Fibroblast of lung (primary cell): ENCODE data around the gene VTI1A. TPM values are rescaled to one million over a fixed set of nuclear protein-coding genes. Genes with fewer than 3 reads are reported as not detected.
A peak's percentile ranks its signal among the peaks of the same experiment; 100 is the strongest.

ENCODE experiments used
- DNase-seq, 2 donors: peaks; one replicate each; pipeline versions ENCODE4 v3.0.0 to v3.0.0-alpha.2; 2010; ENCODE audit warnings: low read depth in 2 of 2
- H2AFZ ChIP-seq: 2 replicates; pipeline ENCODE4 v1.5.1; 2012; ENCODE audit warnings: low read length, control low read depth, inconsistent platforms
- H3K27ac ChIP-seq: 2 replicates; pipeline ENCODE4 v1.5.1; 2011; ENCODE audit warnings: low read length, control low read depth; ENCODE audit not compliant: insufficient read depth
- H3K27me3 ChIP-seq: 2 replicates; pipeline ENCODE4 v1.5.1; 2011; ENCODE audit warnings: mild to moderate bottlenecking, low read length; ENCODE audit not compliant: control insufficient read depth, insufficient read depth
- H3K36me3 ChIP-seq: 2 replicates; pipeline ENCODE4 v1.5.1; 2011; ENCODE audit warnings: low read length; ENCODE audit not compliant: control insufficient read depth, insufficient read depth
- H3K4me1 ChIP-seq: 2 replicates; pipeline ENCODE4 v1.5.1; 2011; ENCODE audit warnings: low read length; ENCODE audit not compliant: control insufficient read depth, insufficient read depth; ENCODE audit errors: extremely low read depth
- H3K4me2 ChIP-seq: 2 replicates; pipeline ENCODE4 v1.5.1; 2011; ENCODE audit warnings: low read length, control low read depth; ENCODE audit not compliant: insufficient read depth; ENCODE audit errors: extremely low read depth
- H3K4me3 ChIP-seq, 4 experiments: fragments of 200-600 bp in 1 of 4; sonication (generic) in 1 of 4; replicated peaks in 1 of 4; 2 replicates each; pipeline ENCODE4 v1.5.1; 2011 to 2016; ENCODE audit warnings: low read length in 4 of 4, low read depth in 3 of 4, mild to moderate bottlenecking in 3 of 4, control low read depth in 2 of 4, inconsistent platforms in 1 of 4, mixed read lengths in 1 of 4; ENCODE audit not compliant: insufficient read depth in 1 of 4; ENCODE audit errors: control extremely low read depth in 1 of 4
- H3K79me2 ChIP-seq: 2 replicates; pipeline ENCODE4 v1.5.1; 2012; ENCODE audit warnings: mild to moderate bottlenecking, low read length, inconsistent platforms; ENCODE audit not compliant: control insufficient read depth, insufficient read depth
- H3K9ac ChIP-seq: 2 replicates; pipeline ENCODE4 v1.5.1; 2011; ENCODE audit warnings: mild to moderate bottlenecking, low read length, control low read depth; ENCODE audit not compliant: insufficient read depth
- H3K9me3 ChIP-seq: 2 replicates; pipeline ENCODE4 v1.5.1; 2012; ENCODE audit warnings: low read depth, low read length; ENCODE audit not compliant: control insufficient read depth, insufficient read depth
- H4K20me1 ChIP-seq: 2 replicates; pipeline ENCODE4 v1.5.1; 2011; ENCODE audit warnings: low read length; ENCODE audit not compliant: control insufficient read depth, insufficient read depth; ENCODE audit errors: extremely low read depth
- EZH2 ChIP-seq: IDR thresholded peaks from 2 replicates; pipeline ENCODE4 v1.5.1; 2012; ENCODE audit warnings: low read length, control low read depth, mild to moderate bottlenecking; ENCODE audit errors: missing control alignments
- polyA plus RNA-seq, 2 donors: library from polyadenylated mRNA; depleted of rRNA in 1 of 2; stranded (reverse) in 1 of 2; unstranded in 1 of 2; fragments of >200 nt; gene quantifications; 2 replicates each; pipeline ENCODE4 v1.2.1, GENCODE V29; 2011 to 2012; ENCODE audit warnings: missing spikeins in 1 of 2
- total RNA-seq: library from RNA; depleted of rRNA; stranded (reverse); fragments of >200 nt; gene quantifications from 2 replicates; pipeline ENCODE4 v1.2.1, GENCODE V29; 2014
- TF ChIP-seq, protein P1 (sequence below), 2 donors: IDR thresholded peaks in 1 of 2; conservative IDR thresholded peaks in 1 of 2; 1 replicate in 1 of 2; 2 replicates in 1 of 2; pipeline ENCODE4 v1.5.1; 2011 to 2012; ENCODE audit warnings: low read length in 2 of 2, control low read depth in 1 of 2, inconsistent platforms in 1 of 2, low read depth in 1 of 2, mild to moderate bottlenecking in 1 of 2

Gene VTI1A
- total and polyA plus RNA-seq, 2 donors (not counting 1 experiment from before 2014, with no cell fraction given): 19.1 to 30.9 TPM

DNA sequence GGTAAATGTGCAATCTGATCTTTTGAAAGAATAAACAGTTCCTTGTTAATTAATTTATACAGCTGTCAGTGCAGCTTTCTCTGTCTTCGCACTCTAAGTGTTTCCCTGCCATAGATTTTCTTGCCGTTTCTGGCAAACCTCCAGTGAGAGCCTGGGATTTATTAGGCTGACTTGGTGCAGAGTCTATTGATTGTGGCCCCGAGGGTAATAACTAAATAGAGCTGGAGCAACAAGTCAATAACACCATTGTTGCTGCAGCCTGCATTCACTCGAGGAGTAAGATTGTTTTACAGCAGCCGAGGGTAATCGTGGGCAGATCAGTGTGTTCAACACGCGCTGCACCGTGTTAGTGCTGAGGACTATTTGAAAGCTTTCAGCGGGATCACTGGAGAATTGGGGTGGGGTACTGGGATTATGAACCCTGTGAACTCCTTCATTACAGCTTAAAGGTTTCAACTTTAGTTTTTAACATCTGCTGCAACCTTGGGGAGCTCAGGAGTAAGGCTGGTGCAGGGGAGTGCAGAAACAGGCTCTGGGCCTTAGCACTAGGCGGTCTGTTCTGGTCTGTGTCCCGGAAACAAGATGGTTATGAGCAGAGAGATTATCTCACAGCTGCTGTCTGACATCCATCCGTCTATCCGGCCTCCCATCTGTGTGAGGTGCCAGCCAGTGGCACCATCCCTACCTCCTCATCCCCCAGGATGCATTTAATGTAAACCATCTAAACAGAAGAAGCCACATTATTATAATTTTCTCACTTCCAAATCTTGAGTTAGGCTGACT, 329.1 kb downstream of the VTI1A start:
- no peak for DNase-seq
- Histone ChIP-seq H3K36me3 (no peaks in the 10 kb centered on the region), H3K79me2 (no peaks in the 10 kb centered on the region), H2AFZ (no peak overlapping the region), H4K20me1 (no peaks in the 10 kb centered on the region), H3K4me2 (no peak overlapping the region), H3K4me1 (peaks cover 3% of the 10 kb centered on the region), H3K9ac (no peak overlapping the region), H3K27me3 (no peaks in the 10 kb centered on the region), H3K4me3 (no peak overlapping the region), H3K27ac (no peak overlapping the region), H3K9me3 (no peaks in the 10 kb centered on the region)
- TF ChIP-seq, protein P1, sequence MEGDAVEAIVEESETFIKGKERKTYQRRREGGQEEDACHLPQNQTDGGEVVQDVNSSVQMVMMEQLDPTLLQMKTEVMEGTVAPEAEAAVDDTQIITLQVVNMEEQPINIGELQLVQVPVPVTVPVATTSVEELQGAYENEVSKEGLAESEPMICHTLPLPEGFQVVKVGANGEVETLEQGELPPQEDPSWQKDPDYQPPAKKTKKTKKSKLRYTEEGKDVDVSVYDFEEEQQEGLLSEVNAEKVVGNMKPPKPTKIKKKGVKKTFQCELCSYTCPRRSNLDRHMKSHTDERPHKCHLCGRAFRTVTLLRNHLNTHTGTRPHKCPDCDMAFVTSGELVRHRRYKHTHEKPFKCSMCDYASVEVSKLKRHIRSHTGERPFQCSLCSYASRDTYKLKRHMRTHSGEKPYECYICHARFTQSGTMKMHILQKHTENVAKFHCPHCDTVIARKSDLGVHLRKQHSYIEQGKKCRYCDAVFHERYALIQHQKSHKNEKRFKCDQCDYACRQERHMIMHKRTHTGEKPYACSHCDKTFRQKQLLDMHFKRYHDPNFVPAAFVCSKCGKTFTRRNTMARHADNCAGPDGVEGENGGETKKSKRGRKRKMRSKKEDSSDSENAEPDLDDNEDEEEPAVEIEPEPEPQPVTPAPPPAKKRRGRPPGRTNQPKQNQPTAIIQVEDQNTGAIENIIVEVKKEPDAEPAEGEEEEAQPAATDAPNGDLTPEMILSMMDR (conservative IDR thresholded peaks at IDR 0.05 in 1 of 2, IDR thresholded peaks at IDR 0.05 in 1 of 2; ENCODE audit: low read depth in 1 of 2, low read length in 2 of 2): no peak
- TF ChIP-seq EZH2: no peak

- Histone ChIP-seq H3K4me1 (peaks cover 3% of the 10 kb centered on the region), H2AFZ (no peak overlapping the region), H3K79me2 (no peaks in the 10 kb centered on the region), H3K27ac (no peak overlapping the region), H3K9me3 (no peaks in the 10 kb centered on the region), H3K36me3 (no peaks in the 10 kb centered on the region), H3K4me2 (no peak overlapping the region), H3K4me3 (no peak overlapping the region), H3K27me3 (no peaks in the 10 kb centered on the region), H3K9ac (no peak overlapping the region), H4K20me1 (no peaks in the 10 kb centered on the region)
- peak in 1 of 2 donors; percentile 71 for DNase-seq
- TF ChIP-seq, protein P1 (conservative IDR thresholded peaks at IDR 0.05 in 1 of 2, IDR thresholded peaks at IDR 0.05 in 1 of 2; ENCODE audit: low read depth in 1 of 2, low read length in 2 of 2): no peak
- no peak for TF ChIP-seq EZH2
Observed at GRCh38 chr10:112778579-112778978, 331.6 kb downstream of the VTI1A start.

DNA sequence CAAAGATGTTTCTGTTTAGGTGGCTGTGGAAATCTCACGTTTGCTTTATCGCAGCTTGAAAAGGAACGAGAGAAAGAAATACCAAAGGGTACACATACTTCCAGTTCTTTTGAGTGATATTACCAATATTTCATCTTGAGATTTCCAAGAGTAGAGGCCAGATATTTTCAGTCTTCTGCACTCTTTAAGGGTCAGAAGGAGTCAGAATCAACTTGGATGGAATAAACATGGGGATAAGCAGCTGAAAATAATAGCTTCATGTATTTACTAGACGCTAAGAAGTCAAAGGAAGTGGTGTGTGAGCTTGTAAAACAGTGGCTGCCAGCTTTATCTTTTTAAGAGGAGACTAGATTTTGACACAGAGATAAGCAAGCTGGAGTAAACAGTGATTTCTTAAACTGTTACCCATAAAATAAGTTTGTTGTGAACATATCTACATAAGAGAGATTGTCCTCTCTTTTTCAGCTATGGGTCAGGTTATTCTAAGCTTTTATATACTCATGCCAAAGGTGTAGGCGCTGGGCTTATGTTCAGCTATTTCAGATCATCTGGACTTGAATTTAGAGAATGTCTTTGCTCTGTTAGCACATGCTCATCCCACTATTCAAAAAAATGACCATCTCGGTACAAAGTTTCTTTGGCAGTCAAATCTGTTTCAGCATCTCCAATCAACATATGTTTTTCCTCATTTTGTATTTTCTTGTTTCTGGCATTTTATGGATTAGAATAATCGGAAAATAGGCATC, 332.2 kb downstream of the VTI1A start:
- Histone ChIP-seq H3K4me1 (peaks cover 3% of the 10 kb centered on the region), H2AFZ (no peak overlapping the region), H4K20me1 (no peaks in the 10 kb centered on the region), H3K9ac (no peak overlapping the region), H3K27ac (no peak overlapping the region), H3K4me2 (no peak overlapping the region), H3K36me3 (no peaks in the 10 kb centered on the region), H3K4me3 (no peak overlapping the region), H3K9me3 (no peaks in the 10 kb centered on the region), H3K27me3 (no peaks in the 10 kb centered on the region), H3K79me2 (no peaks in the 10 kb centered on the region)
- TF ChIP-seq, protein P1 (conservative IDR thresholded peaks at IDR 0.05 in 1 of 2, IDR thresholded peaks at IDR 0.05 in 1 of 2; ENCODE audit: low read depth in 1 of 2, low read length in 2 of 2): no peak
- no peak for TF ChIP-seq EZH2
- DNase-seq: no peak
